ENCODE results near the gene SAYSD1.

SAYSD1 gene

GRCh38 chr6:39107641-39108040 is 7.3 kb downstream of the SAYSD1 start:
- FAIRE-seq: no peak

- FAIRE-seq: no peak
These were observed 8.0 kb downstream of the SAYSD1 start for GRCh38 chr6:39107034-39107433.

GRCh38 chr6:39104528-39104927 is 10.5 kb downstream of the SAYSD1 start:
- no peak for FAIRE-seq

GRCh38 chr6:39102821-39103136 is 12.2 kb downstream of the SAYSD1 start:
- no peak for FAIRE-seq

- FAIRE-seq: no peak
These were observed 12.7 kb downstream of the SAYSD1 start for GRCh38 chr6:39102071-39102820.

GRCh38 chr6:39100358-39100757 is 14.6 kb downstream of the SAYSD1 start:
- FAIRE-seq: no peak

GRCh38 chr6:39095578-39095977 is 19.4 kb downstream of the SAYSD1 start:
- no peak for FAIRE-seq

- no peak for FAIRE-seq
These were observed 21.8 kb downstream of the SAYSD1 start for GRCh38 chr6:39093149-39093708.

- no peak for FAIRE-seq
These were observed 22.9 kb downstream of the SAYSD1 start for GRCh38 chr6:39092124-39092523.

- FAIRE-seq: no peak
These were observed 23.8 kb downstream of the SAYSD1 start for GRCh38 chr6:39091220-39091619.

GRCh38 chr6:39090036-39090435 is 24.9 kb downstream of the SAYSD1 start:
- FAIRE-seq: no peak

GRCh38 chr6:39088331-39088730 is 26.7 kb downstream of the SAYSD1 start:
- FAIRE-seq: no peak

- FAIRE-seq: no peak
These were observed 27.8 kb downstream of the SAYSD1 start for GRCh38 chr6:39087197-39087596.

- no peak for FAIRE-seq
These were observed 28.3 kb downstream of the SAYSD1 start for GRCh38 chr6:39086711-39087110.

GRCh38 chr6:39086294-39086693 is 28.7 kb downstream of the SAYSD1 start:
- no peak for FAIRE-seq

- FAIRE-seq: no peak
These were observed 29.7 kb downstream of the SAYSD1 start for GRCh38 chr6:39085129-39085797.

GRCh38 chr6:39084506-39084905 is 30.5 kb downstream of the SAYSD1 start:
- no peak for FAIRE-seq

- no peak for FAIRE-seq
These were observed 31.8 kb downstream of the SAYSD1 start for GRCh38 chr6:39083231-39083634.

- no peak for FAIRE-seq
These were observed 32.7 kb downstream of the SAYSD1 start for GRCh38 chr6:39082310-39082709.

- no peak for FAIRE-seq
These were observed 34.6 kb downstream of the SAYSD1 start for GRCh38 chr6:39080246-39080875.

GRCh38 chr6:39079197-39080125 is 35.5 kb downstream of the SAYSD1 start:
- no peak for FAIRE-seq

- no peak for FAIRE-seq
These were observed 36.3 kb downstream of the SAYSD1 start for GRCh38 chr6:39078695-39079094.

Data from TTC549 (cell line).